K562 (cell line): ENCODE data around the gene FGF22. TPM values are rescaled to one million over a fixed set of nuclear protein-coding genes. Genes with fewer than 3 reads are reported as not detected.

Experiments
- CHD4 ChIP-seq: fragments of 200-600 bp; sonication (generic); IDR thresholded peaks from 3 replicates; pipeline ENCODE4 v1.6.1; 2012; ENCODE audit warnings: low read depth, mild to moderate bottlenecking, mixed read lengths, low read length, inconsistent platforms; ENCODE audit not compliant: insufficient read depth, insufficient replicate concordance, poor library complexity, severe bottlenecking
- CXXC5 ChIP-seq: fragments of 250-450 bp; sonication (Bioruptor Pico); IDR thresholded peaks from 2 replicates; pipeline ENCODE4 v1.8.0; 2022; ENCODE audit warnings: inconsistent platforms, mild to moderate bottlenecking, moderate library complexity
- ELF4 ChIP-seq: fragments of 450-650 bp; formaldehyde crosslinking; IDR thresholded peaks from 2 replicates; pipeline ENCODE4 v1.4.0; 2022; ENCODE audit warnings: missing genetic modification characterization
- ETV5 ChIP-seq: sonication (generic); formaldehyde crosslinking; IDR thresholded peaks from 2 replicates; pipeline ENCODE4 v1.4.0; 2020; ENCODE audit warnings: low read depth, mild to moderate bottlenecking, missing genetic modification reagents
- GABPA ChIP-seq: fragments of 200-800 bp; sonication (Bioruptor generic); conservative IDR thresholded peaks from 2 replicates; pipeline ENCODE4 v1.6.1; 2016; ENCODE audit warnings: low read depth, missing genetic modification characterization, missing compliant biosample characterization
- HCFC1 ChIP-seq: IDR thresholded peaks from 2 replicates; pipeline ENCODE4 v1.6.1; 2012; ENCODE audit warnings: low read depth, low read length, improper control_type of control experiment
- JUN ChIP-seq, 2 experiments: sonication (generic) in 1 of 2; formaldehyde crosslinking in 1 of 2; IDR thresholded peaks; 2 replicates each; pipeline versions ENCODE4 v1.6.1 to v1.8.0; 2012 to 2022; ENCODE audit warnings: borderline replicate concordance in 2 of 2, mild to moderate bottlenecking in 2 of 2, improper control_type of control experiment in 1 of 2, low read depth in 1 of 2, low read length in 1 of 2, missing genetic modification reagents in 1 of 2
- MYC ChIP-seq, 2 experiments: fragments of 250-450 bp in 1 of 2; sonication (Bioruptor Pico) in 1 of 2; IDR thresholded peaks; 2 replicates each; pipeline versions ENCODE4 v1.5.1 to v1.6.1; 2012 to 2021; ENCODE audit warnings: low read depth in 2 of 2, borderline replicate concordance in 1 of 2, improper control_type of control experiment in 1 of 2, low read length in 1 of 2, mild to moderate bottlenecking in 1 of 2, moderate library complexity in 1 of 2
- NONO ChIP-seq, 2 experiments: fragments of 200-400 bp in 1 of 2; fragments of 450-650 bp in 1 of 2; formaldehyde crosslinking in 1 of 2; IDR thresholded peaks; 2 replicates each; pipeline ENCODE4 v1.6.1; 2017; ENCODE audit warnings: low read depth in 2 of 2, mild to moderate bottlenecking in 2 of 2, moderate library complexity in 2 of 2, low read length in 1 of 2
- NR2C2 ChIP-seq, 2 experiments: fragments of 200-800 bp in 1 of 2; sonication (Bioruptor generic) in 1 of 2; sonication (generic) in 1 of 2; formaldehyde crosslinking in 1 of 2; IDR thresholded peaks; 2 replicates each; pipeline versions ENCODE4 v1.6.1 to v1.8.0; 2016 to 2022; ENCODE audit warnings: mild to moderate bottlenecking in 1 of 2, missing compliant biosample characterization in 1 of 2, missing genetic modification characterization in 1 of 2, missing genetic modification reagents in 1 of 2
- PHF20 ChIP-seq: fragments of 450-650 bp; IDR thresholded peaks from 2 replicates; pipeline ENCODE4 v1.6.1; 2018; ENCODE audit not compliant: partially characterized antibody
- PKNOX1 ChIP-seq: fragments of 450-650 bp; IDR thresholded peaks from 2 replicates; pipeline ENCODE4 v1.6.1; 2016
- RBFOX2 ChIP-seq: fragments of 200-400 bp; formaldehyde crosslinking; IDR thresholded peaks from 2 replicates; pipeline ENCODE4 v1.6.1; 2017; ENCODE audit warnings: low read depth, mild to moderate bottlenecking, low read length, moderate library complexity
- SAP30 ChIP-seq: fragments of 200-600 bp; sonication (generic); IDR thresholded peaks from 2 replicates; pipeline ENCODE4 v1.6.1; 2012; ENCODE audit warnings: borderline replicate concordance, low read depth, mild to moderate bottlenecking, moderate library complexity, low read length, control low read depth, inconsistent platforms; ENCODE audit not compliant: insufficient read depth, poor library complexity, severe bottlenecking
- TRIM24 ChIP-seq, 2 experiments: fragments of 450-650 bp; IDR thresholded peaks; 2 replicates each; pipeline ENCODE4 v1.6.1; 2016
- ZBTB9 ChIP-seq: fragments of 450-650 bp; formaldehyde crosslinking; IDR thresholded peaks from 2 replicates; pipeline ENCODE4 v1.4.0; 2020; ENCODE audit warnings: mild to moderate bottlenecking, moderate library complexity
- ZNF184 ChIP-seq: sonication (generic); formaldehyde crosslinking; IDR thresholded peaks from 2 replicates; pipeline ENCODE4 v1.5.0; 2020; ENCODE audit warnings: missing genetic modification reagents
- ZNF263 ChIP-seq: sonication (generic); formaldehyde crosslinking; IDR thresholded peaks from 2 replicates; pipeline ENCODE4 v1.8.0; 2022; ENCODE audit warnings: mild to moderate bottlenecking, missing genetic modification reagents, borderline replicate concordance
- ZNF311 ChIP-seq: fragments of 250-450 bp; sonication (Bioruptor Pico); IDR thresholded peaks from 2 replicates; pipeline ENCODE4 v1.4.0; 2020; ENCODE audit warnings: mild to moderate bottlenecking, moderate library complexity
- ZNF347 ChIP-seq: fragments of 450-650 bp; formaldehyde crosslinking; IDR thresholded peaks from 2 replicates; pipeline ENCODE4 v1.4.0; 2020; ENCODE audit warnings: low read depth, mild to moderate bottlenecking, moderate library complexity
- ZNF639 ChIP-seq, 2 experiments: fragments of 200-800 bp in 1 of 2; sonication (Bioruptor generic) in 1 of 2; sonication (generic) in 1 of 2; formaldehyde crosslinking in 1 of 2; IDR thresholded peaks in 1 of 2; conservative IDR thresholded peaks in 1 of 2; 2 replicates each; pipeline versions ENCODE4 v1.5.0 to v1.6.1; 2016 to 2020; ENCODE audit warnings: missing compliant biosample characterization in 1 of 2, missing genetic modification characterization in 1 of 2, missing genetic modification reagents in 1 of 2
- polyA plus RNA-seq, 8 experiments: library from polyadenylated mRNA; depleted of rRNA in 4 of 8; stranded (reverse) in 5 of 8; unstranded in 3 of 8; fragments of >200 nt; fragmentation: Nextera tagmentation in 2 of 8; fragmentation: Illumina TruSeq in 1 of 8; extraction: Ambion mirVana in 2 of 8; extraction: Trizol in 1 of 8; gene quantifications; 2 replicates each; pipeline versions ENCODE4 v1.2.1 to v1.2.3, GENCODE V29; 2011 to 2014; ENCODE audit warnings: inconsistent platforms in 1 of 8, missing spikeins in 1 of 8
- total RNA-seq, 7 experiments: library from RNA; depleted of rRNA in 6 of 7; stranded (reverse); fragments of >200 nt in 6 of 7; fragmentation: Illumina TruSeq in 2 of 7; extraction: Trizol in 2 of 7; gene quantifications; 2 replicates each; pipeline versions ENCODE4 v1.2.1 to v1.2.3, GENCODE V29; 2011 to 2021; ENCODE audit warnings: low replicate concordance in 1 of 7

FGF22 gene
- total and polyA plus RNA-seq, 9 of the 15 experiments (the other 6 are each of a cell fraction or from before 2014, with no cell fraction given), result 0.14 to 2.2 (median 0.86) TPM; not detected in 4

- TF ChIP-seq RBFOX2 (peak; percentile 58; the same call in 1 of the 2 replicates), PHF20 (peak; percentile 60), ZNF184 (CRISPR knock-in tag) (no peak), ZNF639 (CRISPR knock-in tag; conservative IDR thresholded peaks at IDR 0.05 in 1 of 2, IDR thresholded peaks at IDR 0.05 in 1 of 2) (peak in 1 of 2 experiments; percentile 97; a peak in 2 of 4 replicates), CXXC5 (peak; percentile 99), CHD4 (no peak), ZNF347 (no peak), TRIM24 (IDR thresholded peaks at IDR 0.05) (peak in 1 of 2 experiments; percentile 31; a peak in 1 of 4 replicates), ZNF311 (CRISPR knock-in tag) (no peak), NR2C2 (CRISPR knock-in tag; IDR thresholded peaks at IDR 0.05) (no peak), NR2C2 (tag; IDR thresholded peaks at IDR 0.05) (peak; percentile 45; the same call in 1 of the 2 replicates), NONO (IDR thresholded peaks at IDR 0.05; ENCODE audit: low read depth in 2 of 2, low read length in 1 of 2) (peak in 1 of 2 experiments; percentile 76; a peak in 1 of 4 replicates), ELF4 (CRISPR knock-in tag) (no peak), HCFC1 (peak; percentile 62), MYC (IDR thresholded peaks at IDR 0.05; ENCODE audit: low read depth, low read length) (peak; percentile 68), MYC (CRISPR knock-in tag; IDR thresholded peaks at IDR 0.05; ENCODE audit: borderline replicate concordance, low read depth) (no peak), ZBTB9 (CRISPR knock-in tag) (0 out of 2 replicates have a peak, but pooled peaks have one; percentile 41), PKNOX1 (peak; percentile 17; the same call in 1 of the 2 replicates), SAP30 (peak; percentile 21), GABPA (tag) (peak; percentile 89), ETV5 (CRISPR knock-in tag) (peak; percentile 17; the same call in 1 of the 2 replicates), ZNF263 (CRISPR knock-in tag) (peak; percentile 26; the same call in 1 of the 2 replicates), JUN (IDR thresholded peaks at IDR 0.05; ENCODE audit: borderline replicate concordance, low read depth, low read length) (0 out of 2 replicates have a peak, but pooled peaks have one; percentile 30), JUN (CRISPR knock-in tag; IDR thresholded peaks at IDR 0.05; ENCODE audit: borderline replicate concordance) (no peak)
Observed at GRCh38 chr19:662962-663681, 23.4 kb downstream of the FGF22 start, which contains the start of gene RNF126 (continued).
